HepG2 (cell line): Measurements from ENCODE around the gene DNAAF1. TPM values are rescaled to one million over a fixed set of nuclear protein-coding genes. Genes with fewer than 3 reads are reported as not detected.

Source experiments
- ARID2 ChIP-seq: sonication (generic); formaldehyde crosslinking; IDR thresholded peaks from 2 replicates; pipeline ENCODE4 v1.8.1; 2022; ENCODE audit warnings: mild to moderate bottlenecking, missing genetic modification reagents, borderline replicate concordance
- CENPX ChIP-seq: sonication (generic); formaldehyde crosslinking; IDR thresholded peaks from 2 replicates; pipeline ENCODE4 v1.9.0; 2021; ENCODE audit warnings: mild to moderate bottlenecking, missing genetic modification reagents, moderate library complexity
- KLF13 ChIP-seq: sonication (generic); formaldehyde crosslinking; IDR thresholded peaks from 2 replicates; pipeline ENCODE4 v1.4.0; 2020; ENCODE audit warnings: mild to moderate bottlenecking, missing genetic modification reagents
- SUZ12 ChIP-seq: fragments of 150-350 bp; IDR thresholded peaks from 2 replicates; pipeline ENCODE4 v1.6.1; 2014; ENCODE audit warnings: low read depth, low read length
- U2AF1 ChIP-seq: fragments of 200-400 bp; formaldehyde crosslinking; optimal IDR thresholded peaks from 2 replicates; pipeline ENCODE3; 2017; ENCODE audit warnings: mild to moderate bottlenecking, low read depth, low read length
- ZNF20 ChIP-seq: sonication (generic); formaldehyde crosslinking; IDR thresholded peaks from 2 replicates; pipeline ENCODE4 v1.4.0; 2020; ENCODE audit warnings: mild to moderate bottlenecking, moderate library complexity, missing genetic modification reagents
- ZNF225 ChIP-seq: sonication (generic); formaldehyde crosslinking; IDR thresholded peaks from 2 replicates; pipeline ENCODE4 v1.4.0; 2020; ENCODE audit warnings: mild to moderate bottlenecking, missing genetic modification reagents
- ZNF777 ChIP-seq: sonication (generic); formaldehyde crosslinking; IDR thresholded peaks from 2 replicates; pipeline ENCODE4 v1.4.0; 2020; ENCODE audit warnings: missing genetic modification reagents
- ZNF839 ChIP-seq: sonication (generic); formaldehyde crosslinking; IDR thresholded peaks from 2 replicates; pipeline ENCODE4 v1.4.0; 2020; ENCODE audit warnings: missing genetic modification reagents, mild to moderate bottlenecking, borderline replicate concordance
- polyA plus RNA-seq, 8 experiments: library from polyadenylated mRNA; depleted of rRNA in 3 of 8; stranded (reverse) in 7 of 8; unstranded in 1 of 8; fragments of >200 nt; fragmentation: Illumina TruSeq in 4 of 8; extraction: Trizol in 4 of 8; gene quantifications; 2 replicates each; pipeline versions ENCODE4 v1.2.1 to v1.2.3, GENCODE V29; 2011 to 2016; ENCODE audit warnings: low read depth in 4 of 8, missing spikeins in 1 of 8, mixed read lengths in 1 of 8; ENCODE audit not compliant: insufficient read depth in 1 of 8
- total RNA-seq, 5 experiments: library from RNA; depleted of rRNA; stranded (reverse); fragments of >200 nt; fragmentation: Illumina TruSeq; extraction: Trizol; gene quantifications; 2 replicates each; pipeline ENCODE4 v1.2.3, GENCODE V29; 2016; ENCODE audit warnings: low read depth in 1 of 5
- TF ChIP-seq, protein P1 (sequence below): sonication (generic); formaldehyde crosslinking; IDR thresholded peaks from 2 replicates; pipeline ENCODE4 v1.4.0; 2020; ENCODE audit warnings: low read depth, mild to moderate bottlenecking, missing genetic modification reagents
- TF ChIP-seq, protein P2 (sequence below): sonication (generic); formaldehyde crosslinking; IDR thresholded peaks from 2 replicates; pipeline ENCODE4 v1.4.0; 2020; ENCODE audit warnings: missing genetic modification reagents, borderline replicate concordance
- TF ChIP-seq, protein P3 (sequence below): sonication (generic); formaldehyde crosslinking; IDR thresholded peaks from 2 replicates; pipeline ENCODE4 v1.5.0; 2020; ENCODE audit warnings: mild to moderate bottlenecking, missing genetic modification reagents, borderline replicate concordance
- TF ChIP-seq, protein P4 (sequence below): sonication (generic); formaldehyde crosslinking; IDR thresholded peaks from 2 replicates; pipeline ENCODE4 v1.9.0; 2021; ENCODE audit warnings: mild to moderate bottlenecking, missing genetic modification reagents

Gene DNAAF1
- total and polyA plus RNA-seq, 2 of the 13 experiments (the other 11 are each of a cell fraction or from before 2014, with no cell fraction given), result 0.04 TPM; not detected in 1

DNA sequence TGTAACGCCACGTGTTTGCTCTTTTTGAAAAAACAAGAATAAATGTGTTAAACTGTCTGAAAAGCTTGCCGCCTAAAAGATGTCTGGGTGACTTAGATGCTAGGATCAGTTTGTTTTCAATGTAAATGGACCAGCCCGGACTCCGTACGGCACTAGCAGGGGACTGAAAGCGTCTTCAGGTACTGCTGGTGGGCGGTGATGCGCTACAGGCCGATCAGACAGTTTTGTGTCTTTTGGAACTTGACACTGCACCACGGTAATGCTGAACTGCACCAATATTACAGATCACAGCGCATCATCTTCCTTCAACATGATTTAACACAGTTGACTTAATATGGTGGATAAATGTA is 27.6 kb upstream of the DNAAF1 start (continued):
- no peak for TF ChIP-seq U2AF1
- TF ChIP-seq ZNF20 (CRISPR knock-in tag), result no peak
- TF ChIP-seq, protein P1, sequence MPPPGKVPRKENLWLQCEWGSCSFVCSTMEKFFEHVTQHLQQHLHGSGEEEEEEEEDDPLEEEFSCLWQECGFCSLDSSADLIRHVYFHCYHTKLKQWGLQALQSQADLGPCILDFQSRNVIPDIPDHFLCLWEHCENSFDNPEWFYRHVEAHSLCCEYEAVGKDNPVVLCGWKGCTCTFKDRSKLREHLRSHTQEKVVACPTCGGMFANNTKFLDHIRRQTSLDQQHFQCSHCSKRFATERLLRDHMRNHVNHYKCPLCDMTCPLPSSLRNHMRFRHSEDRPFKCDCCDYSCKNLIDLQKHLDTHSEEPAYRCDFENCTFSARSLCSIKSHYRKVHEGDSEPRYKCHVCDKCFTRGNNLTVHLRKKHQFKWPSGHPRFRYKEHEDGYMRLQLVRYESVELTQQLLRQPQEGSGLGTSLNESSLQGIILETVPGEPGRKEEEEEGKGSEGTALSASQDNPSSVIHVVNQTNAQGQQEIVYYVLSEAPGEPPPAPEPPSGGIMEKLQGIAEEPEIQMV (CRISPR knock-in tag), result no peak
- no peak for TF ChIP-seq CENPX
- no peak for TF ChIP-seq SUZ12
- no peak for TF ChIP-seq KLF13 (CRISPR knock-in tag)
- TF ChIP-seq, protein P2, sequence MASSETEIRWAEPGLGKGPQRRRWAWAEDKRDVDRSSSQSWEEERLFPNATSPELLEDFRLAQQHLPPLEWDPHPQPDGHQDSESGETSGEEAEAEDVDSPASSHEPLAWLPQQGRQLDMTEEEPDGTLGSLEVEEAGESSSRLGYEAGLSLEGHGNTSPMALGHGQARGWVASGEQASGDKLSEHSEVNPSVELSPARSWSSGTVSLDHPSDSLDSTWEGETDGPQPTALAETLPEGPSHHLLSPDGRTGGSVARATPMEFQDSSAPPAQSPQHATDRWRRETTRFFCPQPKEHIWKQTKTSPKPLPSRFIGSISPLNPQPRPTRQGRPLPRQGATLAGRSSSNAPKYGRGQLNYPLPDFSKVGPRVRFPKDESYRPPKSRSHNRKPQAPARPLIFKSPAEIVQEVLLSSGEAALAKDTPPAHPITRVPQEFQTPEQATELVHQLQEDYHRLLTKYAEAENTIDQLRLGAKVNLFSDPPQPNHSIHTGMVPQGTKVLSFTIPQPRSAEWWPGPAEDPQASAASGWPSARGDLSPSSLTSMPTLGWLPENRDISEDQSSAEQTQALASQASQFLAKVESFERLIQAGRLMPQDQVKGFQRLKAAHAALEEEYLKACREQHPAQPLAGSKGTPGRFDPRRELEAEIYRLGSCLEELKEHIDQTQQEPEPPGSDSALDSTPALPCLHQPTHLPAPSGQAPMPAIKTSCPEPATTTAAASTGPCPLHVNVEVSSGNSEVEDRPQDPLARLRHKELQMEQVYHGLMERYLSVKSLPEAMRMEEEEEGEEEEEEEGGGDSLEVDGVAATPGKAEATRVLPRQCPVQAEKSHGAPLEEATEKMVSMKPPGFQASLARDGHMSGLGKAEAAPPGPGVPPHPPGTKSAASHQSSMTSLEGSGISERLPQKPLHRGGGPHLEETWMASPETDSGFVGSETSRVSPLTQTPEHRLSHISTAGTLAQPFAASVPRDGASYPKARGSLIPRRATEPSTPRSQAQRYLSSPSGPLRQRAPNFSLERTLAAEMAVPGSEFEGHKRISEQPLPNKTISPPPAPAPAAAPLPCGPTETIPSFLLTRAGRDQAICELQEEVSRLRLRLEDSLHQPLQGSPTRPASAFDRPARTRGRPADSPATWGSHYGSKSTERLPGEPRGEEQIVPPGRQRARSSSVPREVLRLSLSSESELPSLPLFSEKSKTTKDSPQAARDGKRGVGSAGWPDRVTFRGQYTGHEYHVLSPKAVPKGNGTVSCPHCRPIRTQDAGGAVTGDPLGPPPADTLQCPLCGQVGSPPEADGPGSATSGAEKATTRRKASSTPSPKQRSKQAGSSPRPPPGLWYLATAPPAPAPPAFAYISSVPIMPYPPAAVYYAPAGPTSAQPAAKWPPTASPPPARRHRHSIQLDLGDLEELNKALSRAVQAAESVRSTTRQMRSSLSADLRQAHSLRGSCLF, result no peak
- TF ChIP-seq ARID2 (CRISPR knock-in tag), result 0 out of 2 replicates have a peak, but pooled peaks have one; percentile 88
- TF ChIP-seq ZNF225 (CRISPR knock-in tag), result no peak
- TF ChIP-seq, protein P3, sequence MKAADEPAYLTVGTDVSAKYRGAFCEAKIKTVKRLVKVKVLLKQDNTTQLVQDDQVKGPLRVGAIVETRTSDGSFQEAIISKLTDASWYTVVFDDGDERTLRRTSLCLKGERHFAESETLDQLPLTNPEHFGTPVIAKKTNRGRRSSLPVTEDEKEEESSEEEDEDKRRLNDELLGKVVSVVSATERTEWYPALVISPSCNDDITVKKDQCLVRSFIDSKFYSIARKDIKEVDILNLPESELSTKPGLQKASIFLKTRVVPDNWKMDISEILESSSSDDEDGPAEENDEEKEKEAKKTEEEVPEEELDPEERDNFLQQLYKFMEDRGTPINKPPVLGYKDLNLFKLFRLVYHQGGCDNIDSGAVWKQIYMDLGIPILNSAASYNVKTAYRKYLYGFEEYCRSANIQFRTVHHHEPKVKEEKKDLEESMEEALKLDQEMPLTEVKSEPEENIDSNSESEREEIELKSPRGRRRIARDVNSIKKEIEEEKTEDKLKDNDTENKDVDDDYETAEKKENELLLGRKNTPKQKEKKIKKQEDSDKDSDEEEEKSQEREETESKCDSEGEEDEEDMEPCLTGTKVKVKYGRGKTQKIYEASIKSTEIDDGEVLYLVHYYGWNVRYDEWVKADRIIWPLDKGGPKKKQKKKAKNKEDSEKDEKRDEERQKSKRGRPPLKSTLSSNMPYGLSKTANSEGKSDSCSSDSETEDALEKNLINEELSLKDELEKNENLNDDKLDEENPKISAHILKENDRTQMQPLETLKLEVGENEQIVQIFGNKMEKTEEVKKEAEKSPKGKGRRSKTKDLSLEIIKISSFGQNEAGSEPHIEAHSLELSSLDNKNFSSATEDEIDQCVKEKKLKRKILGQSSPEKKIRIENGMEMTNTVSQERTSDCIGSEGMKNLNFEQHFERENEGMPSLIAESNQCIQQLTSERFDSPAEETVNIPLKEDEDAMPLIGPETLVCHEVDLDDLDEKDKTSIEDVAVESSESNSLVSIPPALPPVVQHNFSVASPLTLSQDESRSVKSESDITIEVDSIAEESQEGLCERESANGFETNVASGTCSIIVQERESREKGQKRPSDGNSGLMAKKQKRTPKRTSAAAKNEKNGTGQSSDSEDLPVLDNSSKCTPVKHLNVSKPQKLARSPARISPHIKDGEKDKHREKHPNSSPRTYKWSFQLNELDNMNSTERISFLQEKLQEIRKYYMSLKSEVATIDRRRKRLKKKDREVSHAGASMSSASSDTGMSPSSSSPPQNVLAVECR (CRISPR knock-in tag), result no peak
- TF ChIP-seq ZNF839 (CRISPR knock-in tag), result no peak
- TF ChIP-seq, protein P4, sequence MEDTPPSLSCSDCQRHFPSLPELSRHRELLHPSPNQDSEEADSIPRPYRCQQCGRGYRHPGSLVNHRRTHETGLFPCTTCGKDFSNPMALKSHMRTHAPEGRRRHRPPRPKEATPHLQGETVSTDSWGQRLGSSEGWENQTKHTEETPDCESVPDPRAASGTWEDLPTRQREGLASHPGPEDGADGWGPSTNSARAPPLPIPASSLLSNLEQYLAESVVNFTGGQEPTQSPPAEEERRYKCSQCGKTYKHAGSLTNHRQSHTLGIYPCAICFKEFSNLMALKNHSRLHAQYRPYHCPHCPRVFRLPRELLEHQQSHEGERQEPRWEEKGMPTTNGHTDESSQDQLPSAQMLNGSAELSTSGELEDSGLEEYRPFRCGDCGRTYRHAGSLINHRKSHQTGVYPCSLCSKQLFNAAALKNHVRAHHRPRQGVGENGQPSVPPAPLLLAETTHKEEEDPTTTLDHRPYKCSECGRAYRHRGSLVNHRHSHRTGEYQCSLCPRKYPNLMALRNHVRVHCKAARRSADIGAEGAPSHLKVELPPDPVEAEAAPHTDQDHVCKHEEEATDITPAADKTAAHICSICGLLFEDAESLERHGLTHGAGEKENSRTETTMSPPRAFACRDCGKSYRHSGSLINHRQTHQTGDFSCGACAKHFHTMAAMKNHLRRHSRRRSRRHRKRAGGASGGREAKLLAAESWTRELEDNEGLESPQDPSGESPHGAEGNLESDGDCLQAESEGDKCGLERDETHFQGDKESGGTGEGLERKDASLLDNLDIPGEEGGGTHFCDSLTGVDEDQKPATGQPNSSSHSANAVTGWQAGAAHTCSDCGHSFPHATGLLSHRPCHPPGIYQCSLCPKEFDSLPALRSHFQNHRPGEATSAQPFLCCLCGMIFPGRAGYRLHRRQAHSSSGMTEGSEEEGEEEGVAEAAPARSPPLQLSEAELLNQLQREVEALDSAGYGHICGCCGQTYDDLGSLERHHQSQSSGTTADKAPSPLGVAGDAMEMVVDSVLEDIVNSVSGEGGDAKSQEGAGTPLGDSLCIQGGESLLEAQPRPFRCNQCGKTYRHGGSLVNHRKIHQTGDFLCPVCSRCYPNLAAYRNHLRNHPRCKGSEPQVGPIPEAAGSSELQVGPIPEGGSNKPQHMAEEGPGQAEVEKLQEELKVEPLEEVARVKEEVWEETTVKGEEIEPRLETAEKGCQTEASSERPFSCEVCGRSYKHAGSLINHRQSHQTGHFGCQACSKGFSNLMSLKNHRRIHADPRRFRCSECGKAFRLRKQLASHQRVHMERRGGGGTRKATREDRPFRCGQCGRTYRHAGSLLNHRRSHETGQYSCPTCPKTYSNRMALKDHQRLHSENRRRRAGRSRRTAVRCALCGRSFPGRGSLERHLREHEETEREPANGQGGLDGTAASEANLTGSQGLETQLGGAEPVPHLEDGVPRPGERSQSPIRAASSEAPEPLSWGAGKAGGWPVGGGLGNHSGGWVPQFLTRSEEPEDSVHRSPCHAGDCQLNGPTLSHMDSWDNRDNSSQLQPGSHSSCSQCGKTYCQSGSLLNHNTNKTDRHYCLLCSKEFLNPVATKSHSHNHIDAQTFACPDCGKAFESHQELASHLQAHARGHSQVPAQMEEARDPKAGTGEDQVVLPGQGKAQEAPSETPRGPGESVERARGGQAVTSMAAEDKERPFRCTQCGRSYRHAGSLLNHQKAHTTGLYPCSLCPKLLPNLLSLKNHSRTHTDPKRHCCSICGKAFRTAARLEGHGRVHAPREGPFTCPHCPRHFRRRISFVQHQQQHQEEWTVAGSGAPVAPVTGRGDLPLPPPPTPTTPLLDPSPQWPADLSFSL (CRISPR knock-in tag), result no peak
- TF ChIP-seq ZNF777 (CRISPR knock-in tag), result no peak
